Measurements from ENCODE around the gene PDK2. TPM values are rescaled to one million over a fixed set of nuclear protein-coding genes. Genes with fewer than 3 reads are reported as not detected.

Gene PDK2
- total and polyA plus RNA-seq, 9 of the 15 experiments (the other 6 are each of a cell fraction or from before 2014, with no cell fraction given) = 0.03 to 2.5 (median 1.4) TPM

DNA sequence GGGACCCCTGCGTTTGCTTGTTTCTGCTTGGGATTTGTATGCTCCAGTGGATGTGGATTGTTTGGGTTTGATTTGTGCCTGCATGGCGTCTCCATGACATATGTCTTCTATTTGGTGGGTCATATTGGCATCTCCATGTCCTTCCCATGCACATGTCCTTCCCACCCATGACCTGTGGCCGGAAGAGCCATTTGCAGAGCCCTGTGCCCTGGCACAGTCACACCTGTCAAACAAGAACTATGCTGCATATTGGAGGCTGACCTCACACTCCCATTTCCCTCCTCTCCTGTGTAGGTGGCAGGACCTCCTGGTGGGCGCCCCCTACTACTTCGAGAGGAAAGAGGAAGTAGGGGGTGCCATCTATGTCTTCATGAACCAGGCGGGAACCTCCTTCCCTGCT, 23.5 kb upstream of the PDK2 start:
- 1% methylated on average over 6 of the region's 6 CpGs for WGBS (ENCODE audit: insufficient coverage, low coverage, missing lambda C conversion rate)
- ChIA-PET CTCF (ENCODE audit: low intra/inter-chr PET ratio) (no interaction called here), POLR2A (interaction anchor here (0.6 kb wide), 1 partner anchor 70 kb away, joined by 3 read pairs; no protein-coding TSS in a partner anchor)
- no peak for TF ChIP-seq KAT8 (IDR thresholded peaks at IDR 0.05; ENCODE audit: low read depth)
- no peaks in the 10 kb centered on the region for H3K9me3 ChIP-seq (replicated peaks; ENCODE audit: control insufficient read depth, insufficient read depth, low read depth, low read length)
- peaks cover 3% of the 10 kb centered on the region; the same call in 1 of the 2 replicates for H4K20me1 ChIP-seq (replicated peaks; ENCODE audit: control insufficient read depth, insufficient read depth, low read length)
- H3K9ac ChIP-seq (ENCODE audit: insufficient read depth in 1 of 2, low read depth in 2 of 2, low read length in 2 of 2) = no peak overlapping the region
- H3K4me3 ChIP-seq = no peak overlapping the region
- no peak for FAIRE-seq
- no peak for ATAC-seq
- H3K27me3 ChIP-seq (ENCODE audit: control insufficient read depth in 2 of 2, insufficient read depth in 2 of 2, low read length in 2 of 2) = peaks cover 8 to 63% of the 10 kb centered on the region in 2 experiments; a peak in 4 of 5 replicates
- peaks cover 0 to 6% of the 10 kb centered on the region in 2 experiments; a peak in 1 of 5 replicates for H3K4me1 ChIP-seq (replicated peaks in 1 of 2; ENCODE audit: control insufficient read depth in 2 of 2, insufficient read depth in 2 of 2, low read length in 2 of 2)
- no peak for DNase-seq (ENCODE audit: extremely low read depth in 1 of 4, low spot score in 3 of 4)
- no peak overlapping the region for H3K27ac ChIP-seq (ENCODE audit: extremely low read depth, low read depth, low read length)
- H2AFZ ChIP-seq (ENCODE audit: low read depth, low read length) = no peak overlapping the region
- no peaks in the 10 kb centered on the region for H3K36me3 ChIP-seq (ENCODE audit: control insufficient read depth, insufficient read depth, low read length)
- no peak overlapping the region for H3K4me2 ChIP-seq (ENCODE audit: insufficient read depth, low read length)
- BruUV-seq (replicated peaks) = no TSS peak
- no peaks in the 10 kb centered on the region for H3K79me2 ChIP-seq (ENCODE audit: control insufficient read depth, insufficient read depth, low read length)
- intact Hi-C loops (cut with micrococcal nuclease) = no loop called here
- H3K9me1 ChIP-seq (ENCODE audit: control insufficient read depth, insufficient read depth, low read length) = no peaks in the 10 kb centered on the region
- in situ Hi-C loops (cut with MboI) = loop anchor here (10.0 kb wide), 1 partner anchor 507 kb away; no protein-coding TSS in a partner anchor

DNA sequence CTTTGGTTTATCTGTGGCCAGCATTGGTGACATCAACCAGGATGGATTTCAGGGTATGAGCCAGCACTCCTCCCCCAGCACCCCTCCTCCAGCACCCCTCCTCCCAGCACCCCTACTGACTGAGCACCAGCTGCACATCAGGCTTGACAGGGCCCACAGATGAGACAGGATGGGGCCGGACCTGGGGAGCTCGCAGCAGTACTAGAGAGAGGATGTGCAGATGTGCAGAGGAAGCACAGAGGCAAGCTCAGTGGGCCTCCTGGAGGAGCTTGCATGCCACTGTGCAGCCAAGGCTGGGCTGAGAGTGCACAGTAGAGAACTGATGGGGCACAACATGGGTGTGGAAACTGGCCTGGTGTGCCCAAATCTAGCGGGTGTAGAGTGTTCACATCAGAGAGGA, 23.0 kb upstream of the PDK2 start:
- Histone ChIP-seq H3K4me2 (ENCODE audit: insufficient read depth, low read length) (no peak overlapping the region), H2AFZ (ENCODE audit: low read depth, low read length) (no peak overlapping the region), H3K79me2 (ENCODE audit: control insufficient read depth, insufficient read depth, low read length) (no peaks in the 10 kb centered on the region), H3K9ac (ENCODE audit: insufficient read depth in 1 of 2, low read depth in 2 of 2, low read length in 2 of 2) (no peak overlapping the region), H3K4me3 (no peak overlapping the region), H3K9me1 (ENCODE audit: control insufficient read depth, insufficient read depth, low read length) (no peaks in the 10 kb centered on the region), H3K9me3 (replicated peaks; ENCODE audit: control insufficient read depth, insufficient read depth, low read depth, low read length) (no peaks in the 10 kb centered on the region), H4K20me1 (replicated peaks; ENCODE audit: control insufficient read depth, insufficient read depth, low read length) (peaks cover 3% of the 10 kb centered on the region; the same call in 1 of the 2 replicates), H3K4me1 (replicated peaks in 1 of 2; ENCODE audit: control insufficient read depth in 2 of 2, insufficient read depth in 2 of 2, low read length in 2 of 2) (peaks cover 0 to 11% of the 10 kb centered on the region in 2 experiments; a peak in 1 of 5 replicates), H3K27me3 (ENCODE audit: control insufficient read depth in 2 of 2, insufficient read depth in 2 of 2, low read length in 2 of 2) (peaks cover 11 to 67% of the 10 kb centered on the region in 2 experiments; a peak in 4 of 5 replicates), H3K27ac (ENCODE audit: extremely low read depth, low read depth, low read length) (no peak overlapping the region), H3K36me3 (ENCODE audit: control insufficient read depth, insufficient read depth, low read length) (no peaks in the 10 kb centered on the region)
- ATAC-seq (no peak), DNase-seq (ENCODE audit: extremely low read depth in 1 of 4, low spot score in 3 of 4) (no peak), FAIRE-seq (no peak)
- in situ Hi-C loops (cut with MboI) (loop anchor here (10.0 kb wide), 1 partner anchor 507 kb away; no protein-coding TSS in a partner anchor), intact Hi-C loops (cut with micrococcal nuclease) (no loop called here)
- BruUV-seq (replicated peaks) = no TSS peak
- CTCF ChIA-PET (ENCODE audit: low intra/inter-chr PET ratio) = no interaction called here
- WGBS (ENCODE audit: insufficient coverage, low coverage, missing lambda C conversion rate) = 0% methylated on average over 3 of the region's 3 CpGs
- POLR2A ChIA-PET = interaction anchor here (0.6 kb wide), 1 partner anchor 71 kb away, joined by 3 read pairs; no protein-coding TSS in a partner anchor
- TF ChIP-seq, protein P1, sequence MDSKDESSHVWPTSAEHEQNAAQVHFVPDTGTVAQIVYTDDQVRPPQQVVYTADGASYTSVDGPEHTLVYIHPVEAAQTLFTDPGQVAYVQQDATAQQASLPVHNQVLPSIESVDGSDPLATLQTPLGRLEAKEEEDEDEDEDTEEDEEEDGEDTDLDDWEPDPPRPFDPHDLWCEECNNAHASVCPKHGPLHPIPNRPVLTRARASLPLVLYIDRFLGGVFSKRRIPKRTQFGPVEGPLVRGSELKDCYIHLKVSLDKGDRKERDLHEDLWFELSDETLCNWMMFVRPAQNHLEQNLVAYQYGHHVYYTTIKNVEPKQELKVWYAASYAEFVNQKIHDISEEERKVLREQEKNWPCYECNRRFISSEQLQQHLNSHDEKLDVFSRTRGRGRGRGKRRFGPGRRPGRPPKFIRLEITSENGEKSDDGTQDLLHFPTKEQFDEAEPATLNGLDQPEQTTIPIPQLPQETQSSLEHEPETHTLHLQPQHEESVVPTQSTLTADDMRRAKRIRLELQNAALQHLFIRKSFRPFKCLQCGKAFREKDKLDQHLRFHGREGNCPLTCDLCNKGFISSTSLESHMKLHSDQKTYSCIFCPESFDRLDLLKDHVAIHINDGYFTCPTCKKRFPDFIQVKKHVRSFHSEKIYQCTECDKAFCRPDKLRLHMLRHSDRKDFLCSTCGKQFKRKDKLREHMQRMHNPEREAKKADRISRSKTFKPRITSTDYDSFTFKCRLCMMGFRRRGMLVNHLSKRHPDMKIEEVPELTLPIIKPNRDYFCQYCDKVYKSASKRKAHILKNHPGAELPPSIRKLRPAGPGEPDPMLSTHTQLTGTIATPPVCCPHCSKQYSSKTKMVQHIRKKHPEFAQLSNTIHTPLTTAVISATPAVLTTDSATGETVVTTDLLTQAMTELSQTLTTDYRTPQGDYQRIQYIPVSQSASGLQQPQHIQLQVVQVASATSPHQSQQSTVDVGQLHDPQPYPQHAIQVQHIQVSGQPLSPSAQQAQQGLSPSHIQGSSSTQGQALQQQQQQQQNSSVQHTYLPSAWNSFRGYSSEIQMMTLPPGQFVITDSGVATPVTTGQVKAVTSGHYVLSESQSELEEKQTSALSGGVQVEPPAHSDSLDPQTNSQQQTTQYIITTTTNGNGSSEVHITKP (IDR thresholded peaks at IDR 0.05; ENCODE audit: partially characterized antibody) = no peak
- TF ChIP-seq NR3C1 (CRISPR knock-in tag; IDR thresholded peaks at IDR 0.05) = no peak
- TF ChIP-seq ELF1 (tag; IDR thresholded peaks at IDR 0.05) = no peak
- no peak for TF ChIP-seq ILK (tag; IDR thresholded peaks at IDR 0.05; ENCODE audit: borderline replicate concordance, low read depth)
- no peak for TF ChIP-seq PCBP1 (IDR thresholded peaks at IDR 0.05; ENCODE audit: low read depth, low read length, poor library complexity, severe bottlenecking)
- TF ChIP-seq ZBTB49 (CRISPR knock-in tag; IDR thresholded peaks at IDR 0.05; ENCODE audit: borderline replicate concordance) = no peak
- no peak for TF ChIP-seq FOSL1 (tag; conservative IDR thresholded peaks at IDR 0.05)
- no peak for TF ChIP-seq BRD9 (IDR thresholded peaks at IDR 0.05; ENCODE audit: low read depth, partially characterized antibody)

All from K562 (cell line).